HG02610 (cell line): ENCODE data around the gene KCNT1.

Experiments used
- ATAC-seq: cut with Tn5 transposase; IDR thresholded peaks from one replicate; pipeline ENCODE4 v1.9.1; 2021; ENCODE audit warnings: mild to moderate bottlenecking, moderate library complexity; ENCODE audit not compliant: unreplicated experiment

The KCNT1 gene

DNA sequence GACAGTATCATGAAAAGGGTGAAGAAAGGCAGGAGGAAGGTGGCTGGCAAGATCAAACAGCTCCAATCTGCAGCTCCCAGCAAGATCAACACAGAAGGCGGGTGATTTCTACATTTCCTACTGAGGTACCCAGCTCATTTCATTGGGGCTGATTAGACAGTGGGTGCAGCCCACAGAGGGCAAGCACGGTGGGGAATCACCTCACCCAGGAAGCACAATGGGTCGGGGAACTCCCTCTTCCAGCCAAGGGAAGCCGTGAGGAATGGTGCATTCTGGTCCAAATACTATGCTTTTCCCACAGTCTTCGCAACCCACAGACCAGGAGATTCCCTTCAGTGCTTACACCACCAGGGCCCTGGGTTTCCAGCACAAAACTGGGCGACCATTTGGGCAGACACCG lies 138.6 kb downstream of the KCNT1 start:
- no peak for ATAC-seq
